SK-N-SH treated with all-trans-retinoic acid at 6 μM for 48 hours (cell line): Measurements from ENCODE around the gene CPNE2.

Experiments used
- ATAC-seq: fragments of 200-7000 bp; cut with Tn5 transposase; 3 replicates; pipeline ENCODE4 v1.9.1; 2020; ENCODE audit warnings: mild to moderate bottlenecking, moderate library complexity
- BACH2 ChIP-seq: fragments of 250-450 bp; sonication (Bioruptor Pico); IDR thresholded peaks from 2 replicates; pipeline ENCODE4 v1.9.0; 2021; ENCODE audit warnings: mild to moderate bottlenecking, borderline replicate concordance
- CREB5 ChIP-seq: fragments of 250-450 bp; sonication (Bioruptor Pico); IDR thresholded peaks from 2 replicates; pipeline ENCODE4 v1.5.1; 2020; ENCODE audit warnings: low read depth, mild to moderate bottlenecking, moderate library complexity
- CSDC2 ChIP-seq: fragments of 250-450 bp; sonication (Bioruptor Pico); IDR thresholded peaks from 2 replicates; pipeline ENCODE4 v1.5.0; 2020; ENCODE audit warnings: mild to moderate bottlenecking, moderate library complexity
- ESRRG ChIP-seq: fragments of 250-450 bp; sonication (Bioruptor Pico); IDR thresholded peaks from 2 replicates; pipeline ENCODE4 v1.6.1; 2021; ENCODE audit warnings: mild to moderate bottlenecking
- GLIS3 ChIP-seq: fragments of 250-450 bp; sonication (Bioruptor Pico); IDR thresholded peaks from 2 replicates; pipeline ENCODE4 v1.5.0; 2020; ENCODE audit warnings: mild to moderate bottlenecking, moderate library complexity
- ISL1 ChIP-seq: fragments of 250-450 bp; sonication (Bioruptor Pico); IDR thresholded peaks from 2 replicates; pipeline ENCODE4 v2.1.2; 2022; ENCODE audit warnings: mild to moderate bottlenecking, moderate library complexity
- PATZ1 ChIP-seq: fragments of 250-450 bp; sonication (Bioruptor Pico); IDR thresholded peaks from 2 replicates; pipeline ENCODE4 v1.8.0; 2020; ENCODE audit warnings: mild to moderate bottlenecking, moderate library complexity, borderline replicate concordance
- PPARA ChIP-seq: fragments of 250-450 bp; sonication (Bioruptor Pico); IDR thresholded peaks from 2 replicates; pipeline ENCODE4 v1.5.0; 2020; ENCODE audit warnings: mild to moderate bottlenecking, borderline replicate concordance
- RARB ChIP-seq: fragments of 250-450 bp; sonication (Bioruptor Pico); IDR thresholded peaks from 2 replicates; pipeline ENCODE4 v1.8.0; 2021; ENCODE audit warnings: mild to moderate bottlenecking, moderate library complexity
- SNAI2 ChIP-seq: fragments of 250-450 bp; sonication (Bioruptor Pico); IDR thresholded peaks from 2 replicates; pipeline ENCODE4 v1.5.0; 2020; ENCODE audit warnings: mild to moderate bottlenecking, moderate library complexity
- TCF4 ChIP-seq: fragments of 250-450 bp; sonication (Bioruptor Pico); IDR thresholded peaks from 2 replicates; pipeline ENCODE4 v1.8.0; 2021; ENCODE audit warnings: mild to moderate bottlenecking, moderate library complexity, borderline replicate concordance
- TOX ChIP-seq: fragments of 250-450 bp; sonication (Bioruptor Pico); IDR thresholded peaks from 2 replicates; pipeline ENCODE4 v1.8.0; 2021; ENCODE audit warnings: mild to moderate bottlenecking, moderate library complexity, borderline replicate concordance
- ZC3H10 ChIP-seq: fragments of 250-450 bp; sonication (Bioruptor Pico); IDR thresholded peaks from 2 replicates; pipeline ENCODE4 v1.5.1; 2021; ENCODE audit warnings: mild to moderate bottlenecking, moderate library complexity
- ZFP3 ChIP-seq: fragments of 250-450 bp; sonication (Bioruptor Pico); IDR thresholded peaks from 2 replicates; pipeline ENCODE4 v1.5.0; 2020; ENCODE audit warnings: mild to moderate bottlenecking, moderate library complexity
- ZFP30 ChIP-seq: fragments of 450-650 bp; formaldehyde crosslinking; IDR thresholded peaks from 2 replicates; pipeline ENCODE4 v1.5.0; 2022; ENCODE audit warnings: mild to moderate bottlenecking, moderate library complexity
- ZNF565 ChIP-seq: fragments of 450-650 bp; formaldehyde crosslinking; conservative IDR thresholded peaks from 2 replicates; pipeline ENCODE4 v1.5.0; 2020; ENCODE audit warnings: low read depth, mild to moderate bottlenecking, moderate library complexity
- ZNF70 ChIP-seq: fragments of 450-650 bp; formaldehyde crosslinking; IDR thresholded peaks from 2 replicates; pipeline ENCODE4 v1.5.0; 2020; ENCODE audit warnings: mild to moderate bottlenecking, moderate library complexity
- TF ChIP-seq, protein P1 (sequence below): fragments of 250-450 bp; sonication (Bioruptor Pico); IDR thresholded peaks from 2 replicates; pipeline ENCODE4 v1.8.0; 2021; ENCODE audit warnings: low read depth, mild to moderate bottlenecking, moderate library complexity, borderline replicate concordance
- TF ChIP-seq, protein P2 (sequence below): fragments of 250-450 bp; sonication (Bioruptor Pico); IDR thresholded peaks from 2 replicates; pipeline ENCODE4 v1.5.1; 2021; ENCODE audit warnings: mild to moderate bottlenecking, moderate library complexity

CPNE2 gene

GRCh38 chr16:57102888-57103851 lies 10.8 kb downstream of the CPNE2 start:
- no peak for TF ChIP-seq PATZ1 (CRISPR knock-in tag)
- no peak for TF ChIP-seq ZNF70
- TF ChIP-seq ZC3H10 (CRISPR knock-in tag), result no peak
- TF ChIP-seq ISL1 (CRISPR knock-in tag), result no peak
- no peak for TF ChIP-seq ESRRG (CRISPR knock-in tag)
- no peak for TF ChIP-seq GLIS3 (CRISPR knock-in tag)
- TF ChIP-seq TOX (CRISPR knock-in tag), result no peak
- TF ChIP-seq CSDC2 (CRISPR knock-in tag), result no peak
- TF ChIP-seq, protein P1, sequence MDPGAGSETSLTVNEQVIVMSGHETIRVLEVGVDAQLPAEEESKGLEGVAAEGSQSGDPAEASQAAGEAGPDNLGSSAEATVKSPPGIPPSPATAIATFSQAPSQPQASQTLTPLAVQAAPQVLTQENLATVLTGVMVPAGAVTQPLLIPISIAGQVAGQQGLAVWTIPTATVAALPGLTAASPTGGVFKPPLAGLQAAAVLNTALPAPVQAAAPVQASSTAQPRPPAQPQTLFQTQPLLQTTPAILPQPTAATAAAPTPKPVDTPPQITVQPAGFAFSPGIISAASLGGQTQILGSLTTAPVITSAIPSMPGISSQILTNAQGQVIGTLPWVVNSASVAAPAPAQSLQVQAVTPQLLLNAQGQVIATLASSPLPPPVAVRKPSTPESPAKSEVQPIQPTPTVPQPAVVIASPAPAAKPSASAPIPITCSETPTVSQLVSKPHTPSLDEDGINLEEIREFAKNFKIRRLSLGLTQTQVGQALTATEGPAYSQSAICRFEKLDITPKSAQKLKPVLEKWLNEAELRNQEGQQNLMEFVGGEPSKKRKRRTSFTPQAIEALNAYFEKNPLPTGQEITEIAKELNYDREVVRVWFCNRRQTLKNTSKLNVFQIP (CRISPR knock-in tag), result no peak
- no peak for TF ChIP-seq TCF4 (CRISPR knock-in tag)
- TF ChIP-seq CREB5 (CRISPR knock-in tag), result no peak
- TF ChIP-seq BACH2 (CRISPR knock-in tag), result no peak
- ATAC-seq, result no peak

DNA sequence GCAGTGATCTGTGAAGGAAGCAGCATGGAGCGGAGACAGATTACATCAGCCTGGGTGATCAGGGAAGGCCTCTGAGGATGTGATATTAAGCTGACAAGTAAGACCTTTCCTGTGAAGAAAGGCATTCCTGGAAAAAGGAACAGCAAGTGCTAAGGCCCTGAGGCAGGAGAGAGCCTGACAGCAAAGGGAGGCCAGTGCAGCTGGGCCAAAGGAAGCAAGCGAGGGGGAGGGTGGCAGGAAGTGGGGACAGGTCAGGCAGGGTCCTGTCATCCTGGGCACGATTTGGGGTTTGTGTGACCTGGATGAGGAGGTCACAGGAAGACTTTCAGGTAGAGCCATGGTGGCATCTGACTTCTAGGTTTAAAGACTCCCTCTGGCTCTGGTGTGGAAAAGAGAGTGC lies 12.3 kb downstream of the CPNE2 start:
- no peak for TF ChIP-seq ZFP3 (CRISPR knock-in tag)
- no peak for TF ChIP-seq ZNF565 (CRISPR knock-in tag)
- TF ChIP-seq TCF4 (CRISPR knock-in tag), result no peak
- no peak for TF ChIP-seq GLIS3 (CRISPR knock-in tag)
- TF ChIP-seq ZC3H10 (CRISPR knock-in tag), result no peak

GRCh38 chr16:57105184-57105583 lies 12.8 kb downstream of the CPNE2 start:
- no peak for ATAC-seq
- TF ChIP-seq, protein P1 (CRISPR knock-in tag), result no peak
- TF ChIP-seq CSDC2 (CRISPR knock-in tag) (no peak), PATZ1 (CRISPR knock-in tag) (no peak), ZC3H10 (CRISPR knock-in tag) (no peak), GLIS3 (CRISPR knock-in tag) (no peak), ZFP30 (CRISPR knock-in tag) (no peak), TOX (CRISPR knock-in tag) (no peak), CREB5 (CRISPR knock-in tag) (no peak), ISL1 (CRISPR knock-in tag) (no peak), ZNF70 (no peak), RARB (CRISPR knock-in tag) (no peak), SNAI2 (no peak), PPARA (CRISPR knock-in tag) (no peak), ZFP3 (CRISPR knock-in tag) (no peak), ESRRG (CRISPR knock-in tag) (no peak)
- TF ChIP-seq, protein P2, sequence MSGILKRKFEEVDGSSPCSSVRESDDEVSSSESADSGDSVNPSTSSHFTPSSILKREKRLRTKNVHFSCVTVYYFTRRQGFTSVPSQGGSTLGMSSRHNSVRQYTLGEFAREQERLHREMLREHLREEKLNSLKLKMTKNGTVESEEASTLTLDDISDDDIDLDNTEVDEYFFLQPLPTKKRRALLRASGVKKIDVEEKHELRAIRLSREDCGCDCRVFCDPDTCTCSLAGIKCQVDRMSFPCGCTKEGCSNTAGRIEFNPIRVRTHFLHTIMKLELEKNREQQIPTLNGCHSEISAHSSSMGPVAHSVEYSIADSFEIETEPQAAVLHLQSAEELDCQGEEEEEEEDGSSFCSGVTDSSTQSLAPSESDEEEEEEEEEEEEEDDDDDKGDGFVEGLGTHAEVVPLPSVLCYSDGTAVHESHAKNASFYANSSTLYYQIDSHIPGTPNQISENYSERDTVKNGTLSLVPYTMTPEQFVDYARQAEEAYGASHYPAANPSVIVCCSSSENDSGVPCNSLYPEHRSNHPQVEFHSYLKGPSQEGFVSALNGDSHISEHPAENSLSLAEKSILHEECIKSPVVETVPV (CRISPR knock-in tag), result no peak

More for the DNA sequence above, 12.3 kb downstream of the CPNE2 start:
- no peak for ATAC-seq
